Subcutaneous abdominal adipose tissue (tissue), 5 donors: ENCODE measurements around the gene DGUOK.
"Not testable (repeated sequence)": the region's sequence is repeated elsewhere in the genome, so short reads cannot be mapped to it uniquely, and the experiment has no call there.

ENCODE experiments used
- H3K27ac ChIP-seq: one replicate; pipeline ENCODE4 v1.7.0; 2013; ENCODE audit warnings: low read depth, mild to moderate bottlenecking, inconsistent platforms, low read length, moderate library complexity
- H3K27me3 ChIP-seq, 5 donors: one replicate each; pipeline ENCODE4 v1.7.0; 2013; ENCODE audit warnings: low read length in 5 of 5, inconsistent platforms in 1 of 5; ENCODE audit not compliant: control insufficient read depth in 5 of 5, insufficient read depth in 4 of 5
- H3K36me3 ChIP-seq, 5 donors: one replicate each; pipeline ENCODE4 v1.7.0; 2013; ENCODE audit warnings: low read length in 5 of 5; ENCODE audit not compliant: control insufficient read depth in 5 of 5, insufficient read depth in 5 of 5
- H3K4me1 ChIP-seq, 5 donors: one replicate each; pipeline ENCODE4 v1.7.0; 2013; ENCODE audit warnings: low read length in 5 of 5, mild to moderate bottlenecking in 3 of 5, moderate library complexity in 1 of 5; ENCODE audit not compliant: control insufficient read depth in 5 of 5, insufficient read depth in 5 of 5
- H3K4me3 ChIP-seq, 5 donors: one replicate each; pipeline ENCODE4 v1.7.0; 2013; ENCODE audit warnings: low read length in 5 of 5, low read depth in 1 of 5
- H3K9ac ChIP-seq, 5 donors: one replicate each; pipeline ENCODE4 v1.7.0; 2013; ENCODE audit warnings: low read length in 5 of 5, mild to moderate bottlenecking in 4 of 5, moderate library complexity in 3 of 5
- H3K9me3 ChIP-seq, 5 donors: one replicate each; pipeline ENCODE4 v1.7.0; 2013; ENCODE audit warnings: low read length in 5 of 5; ENCODE audit not compliant: control insufficient read depth in 5 of 5
- donor health status: healthy.
- donor health status: healthy.
- donor health status: healthy.
- donor health status: healthy.
- donor health status: healthy.

The DGUOK gene

DNA sequence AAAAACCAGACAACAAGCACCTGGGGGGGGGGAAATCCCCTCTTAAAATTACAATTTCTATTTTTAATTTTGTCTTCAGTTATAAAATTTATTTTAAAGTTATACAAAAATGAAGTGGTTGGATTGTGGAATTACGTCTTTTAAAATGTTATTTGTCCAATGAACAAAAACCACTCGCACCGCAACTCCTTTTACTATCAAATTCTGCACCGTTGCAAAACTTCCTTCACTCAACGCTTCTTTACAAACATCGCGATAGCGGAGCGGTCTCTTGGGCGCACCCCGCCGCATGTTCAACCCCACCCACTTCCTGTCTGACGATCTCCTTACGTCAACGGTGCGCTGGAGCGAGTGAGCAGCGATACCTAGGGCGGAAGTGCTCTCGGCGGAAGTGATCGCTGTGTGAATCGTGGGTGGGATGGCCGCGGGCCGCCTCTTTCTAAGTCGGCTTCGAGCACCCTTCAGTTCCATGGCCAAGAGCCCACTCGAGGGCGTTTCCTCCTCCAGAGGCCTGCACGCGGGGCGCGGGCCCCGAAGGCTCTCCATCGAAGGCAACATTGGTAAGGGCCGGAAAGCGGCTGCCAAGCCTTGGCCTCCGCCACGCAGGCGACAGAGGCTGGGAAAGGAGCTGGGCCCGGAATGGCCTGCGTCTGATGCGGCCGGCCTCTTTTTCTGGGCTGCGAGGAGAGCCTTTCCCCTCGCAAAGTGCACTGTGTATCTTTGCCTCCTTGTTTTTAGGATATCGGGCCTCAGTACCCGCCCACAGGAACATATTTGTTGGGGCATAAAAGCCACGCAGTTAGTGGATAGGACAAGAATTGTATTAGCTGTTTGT lies at the start of gene DGUOK:
DGUOK (plus strand) TSS at position 388 of the 835 bp plus-strand sequence; CDS start at position 419, 31 bp downstream.
- peak within 1 kb of the TSS; percentile 59 to 96 (median 91) for H3K9ac ChIP-seq
- H3K9me3 ChIP-seq = no peaks in the 10 kb centered on the region

DNA sequence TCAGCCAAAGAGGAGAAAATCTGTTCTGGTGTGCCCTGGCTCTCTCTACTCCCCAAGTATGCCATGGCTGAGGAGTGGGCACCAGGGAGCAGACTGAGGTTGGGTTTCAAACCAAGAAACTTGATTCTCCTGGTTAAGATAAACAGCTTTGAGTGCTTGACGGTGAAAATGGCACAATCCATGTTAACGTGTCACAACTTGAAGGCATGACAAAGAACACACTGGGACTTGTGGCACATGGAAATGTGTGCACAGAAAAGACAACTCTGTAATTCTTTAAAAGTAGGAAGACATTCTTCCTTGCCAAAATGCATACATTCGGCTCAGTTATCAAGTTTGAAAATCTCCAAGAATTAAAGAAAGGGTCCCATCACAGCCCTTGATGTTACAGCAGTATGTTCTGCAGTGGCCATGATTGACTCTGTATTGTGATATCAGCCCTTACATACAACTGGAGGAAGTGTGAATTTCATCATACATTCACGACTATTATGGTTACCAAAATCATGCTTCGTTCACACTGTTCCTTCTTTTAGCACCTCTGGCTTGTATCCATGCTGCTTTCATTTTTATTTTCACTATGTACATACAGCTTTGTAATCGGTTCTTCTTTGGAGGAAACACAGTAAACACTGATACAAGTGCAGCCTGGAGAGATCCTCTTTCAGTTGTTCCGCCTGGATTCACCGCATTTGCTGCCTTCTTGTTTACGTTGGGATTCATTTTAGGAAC lies 49.4 kb upstream of the DGUOK start:
- H3K4me3 ChIP-seq = no peak overlapping the region

More for the DNA sequence above, at the start of gene DGUOK:
- Histone ChIP-seq H3K27me3 (no peaks in the 10 kb centered on the region), H3K27ac (peak within 1 kb of the TSS; percentile 93), H3K4me3 (peak within 1 kb of the TSS; percentile 84 to 89 (median 87)), H3K4me1 (peaks cover 0 to 30% (median 24%) of the 10 kb centered on the region in 5 donors), H3K36me3 (no peaks in the 10 kb centered on the region)

GRCh38 chr2:73877984-73878383 lies 48.7 kb upstream of the DGUOK start:
- H3K4me1 ChIP-seq, H3K9me3 ChIP-seq, H3K27ac ChIP-seq, H3K4me3 ChIP-seq, H3K36me3 ChIP-seq, H3K9ac ChIP-seq, H3K27me3 ChIP-seq: not testable (repeated sequence)

More for the DNA sequence above, 49.4 kb upstream of the DGUOK start:
- Histone ChIP-seq H3K36me3 (peaks cover 0 to 3% (median 0%) of the 10 kb centered on the region in 5 donors), H3K27me3 (no peaks in the 10 kb centered on the region), H3K9ac (no peak overlapping the region), H3K4me1 (no peaks in the 10 kb centered on the region), H3K9me3 (no peaks in the 10 kb centered on the region), H3K27ac (no peak overlapping the region)

DNA sequence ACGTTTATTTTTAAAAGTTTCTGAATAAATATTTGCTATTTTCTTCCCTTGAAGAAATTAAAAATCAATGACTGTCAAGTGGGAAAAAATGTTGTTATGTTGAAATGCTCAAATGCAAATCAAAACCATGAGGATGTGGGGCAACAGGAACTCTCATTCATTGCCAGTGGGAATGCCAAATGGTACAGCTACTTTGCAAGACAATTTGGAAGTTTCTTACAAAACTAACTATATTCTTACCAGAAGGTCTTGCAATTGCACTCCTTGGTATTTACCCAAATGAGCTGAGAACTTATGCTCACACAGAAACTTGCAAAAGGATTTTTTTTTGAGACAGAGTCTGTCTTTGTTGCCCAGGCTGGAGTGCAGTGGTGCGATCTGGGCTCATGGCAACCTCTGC lies 41.3 kb upstream of the DGUOK start:
- Histone ChIP-seq H3K4me3 (no peak overlapping the region), H3K27me3 (peaks cover 0 to 3% (median 0%) of the 10 kb centered on the region in 5 donors), H3K9me3 (no peaks in the 10 kb centered on the region), H3K27ac (no peak overlapping the region), H3K4me1 (no peaks in the 10 kb centered on the region), H3K9ac (no peak overlapping the region), H3K36me3 (no peaks in the 10 kb centered on the region)

DNA sequence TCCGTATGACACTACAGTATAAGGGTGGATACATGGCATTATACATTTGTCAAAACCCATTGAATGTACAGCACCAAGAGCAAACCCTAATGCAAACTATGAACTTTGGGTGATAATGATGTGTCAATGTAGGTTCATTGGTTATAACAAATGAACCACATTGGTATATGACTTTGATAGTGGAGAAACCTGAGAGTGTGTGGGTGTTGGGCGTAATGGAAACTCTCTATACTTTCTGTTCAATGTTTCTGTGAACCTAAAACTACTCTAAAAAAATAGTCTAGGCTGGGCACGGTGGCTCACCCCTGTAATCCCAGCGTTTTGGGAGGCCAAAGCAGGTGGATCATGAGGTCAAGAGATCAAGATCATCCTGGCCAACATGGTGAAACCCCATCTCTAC lies 40.3 kb upstream of the DGUOK start:
- H3K27me3 ChIP-seq = peaks cover 0 to 3% (median 0%) of the 10 kb centered on the region in 5 donors
- H3K9me3 ChIP-seq = no peaks in the 10 kb centered on the region
- H3K4me3 ChIP-seq = no peak overlapping the region
- no peaks in the 10 kb centered on the region for H3K4me1 ChIP-seq
- H3K36me3 ChIP-seq = no peaks in the 10 kb centered on the region
- no peak overlapping the region for H3K27ac ChIP-seq
- no peak overlapping the region for H3K9ac ChIP-seq

DNA sequence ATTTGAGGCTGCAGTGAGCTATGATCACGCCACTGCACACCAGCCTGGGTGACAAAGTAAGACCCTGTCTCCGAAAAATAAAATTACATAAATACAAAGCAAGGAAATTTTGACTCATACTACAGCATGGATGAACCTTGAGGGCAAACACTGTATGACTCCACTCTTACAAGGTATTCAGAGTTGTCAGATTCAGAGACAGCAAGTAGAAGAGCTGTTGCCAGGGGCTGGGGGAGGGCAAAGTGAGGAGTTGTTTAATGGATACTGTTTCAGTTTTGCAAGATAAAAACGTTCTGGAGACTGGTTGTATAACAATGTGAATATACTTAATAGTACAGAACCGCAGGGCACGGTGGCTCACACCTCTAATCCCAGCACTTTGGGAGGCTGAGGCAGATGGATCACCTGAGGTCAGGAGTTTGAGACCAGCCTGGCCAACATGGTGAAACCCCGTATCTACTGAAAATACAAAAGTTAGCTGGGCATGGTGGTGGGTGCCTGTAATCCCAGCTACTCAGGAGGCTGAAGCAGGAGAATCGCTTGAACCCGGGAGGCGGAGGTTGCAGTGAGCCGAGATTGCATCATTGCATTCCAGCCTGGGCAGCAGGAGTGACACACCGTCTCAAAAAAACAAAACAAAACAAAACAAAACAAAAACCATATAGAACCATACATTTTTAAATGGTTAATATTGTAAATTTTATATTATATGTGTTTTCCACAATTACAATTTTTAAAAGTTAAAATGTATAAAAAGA lies 38.9 kb upstream of the DGUOK start:
- not testable (repeated sequence) for H3K36me3 ChIP-seq, H3K4me3 ChIP-seq, H3K9me3 ChIP-seq, H3K4me1 ChIP-seq, H3K9ac ChIP-seq, H3K27me3 ChIP-seq, H3K27ac ChIP-seq

DNA sequence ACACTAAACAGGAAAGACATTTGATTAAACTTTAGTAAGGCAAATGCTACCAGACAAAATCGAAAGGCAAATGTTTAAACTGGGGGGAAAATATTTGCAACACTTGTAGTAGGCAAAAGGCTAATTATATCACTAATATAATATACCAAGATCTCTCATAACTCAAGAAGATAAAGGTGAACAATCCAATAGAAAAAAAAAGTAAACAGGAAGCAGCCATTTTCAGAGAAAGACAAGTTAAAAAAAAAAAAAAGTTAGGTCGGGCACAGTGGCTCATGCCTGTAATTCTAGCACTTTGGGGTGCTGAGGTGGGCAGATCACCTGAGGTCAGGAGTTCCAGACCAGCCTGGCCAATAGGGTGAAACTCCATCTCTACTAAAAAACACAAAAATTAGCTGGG lies 38.3 kb upstream of the DGUOK start:
- Histone ChIP-seq H3K4me3 (no peak overlapping the region), H3K27ac (no peak overlapping the region), H3K36me3 (no peaks in the 10 kb centered on the region), H3K9ac (no peak overlapping the region), H3K9me3 (no peaks in the 10 kb centered on the region), H3K4me1 (no peaks in the 10 kb centered on the region), H3K27me3 (peaks cover 0 to 3% (median 0%) of the 10 kb centered on the region in 5 donors)

- no peak overlapping the region for H3K27ac ChIP-seq
- H3K4me1 ChIP-seq = no peaks in the 10 kb centered on the region
- H3K27me3 ChIP-seq = peaks cover 0 to 3% (median 0%) of the 10 kb centered on the region in 5 donors
Observed at GRCh38 chr2:73889206-73889605, 37.5 kb upstream of the DGUOK start.

GRCh38 chr2:73890301-73891092 lies 36.2 kb upstream of the DGUOK start:
- Histone ChIP-seq H3K27me3 (peaks cover 0 to 3% (median 0%) of the 10 kb centered on the region in 5 donors), H3K9ac (no peak overlapping the region), H3K36me3 (no peaks in the 10 kb centered on the region), H3K4me3 (no peak overlapping the region), H3K27ac (no peak overlapping the region), H3K9me3 (no peaks in the 10 kb centered on the region), H3K4me1 (no peaks in the 10 kb centered on the region)

More at GRCh38 chr2:73889206-73889605, 37.5 kb upstream of the DGUOK start:
- H3K36me3 ChIP-seq = no peaks in the 10 kb centered on the region
- no peaks in the 10 kb centered on the region for H3K9me3 ChIP-seq
- H3K4me3 ChIP-seq = no peak overlapping the region
- H3K9ac ChIP-seq = no peak overlapping the region
